AG04450 (cell line): ENCODE results near the gene RBM44. TPM values are rescaled to one million over a fixed set of nuclear protein-coding genes. Genes with fewer than 3 reads are reported as not detected.

Experiments
- CTCF ChIA-PET: fragments of 300-600, 350-600 bp; formaldehyde crosslinking; extraction: SDS; loops from one replicate; lab custom pipeline; 2022; ENCODE audit warnings: antibody characterized with exemption, inconsistent platforms; lab: Charles Lee
- POLR2A ChIA-PET: fragments of 350-600 bp; formaldehyde crosslinking; extraction: SDS; loops from one replicate; lab custom pipeline; 2021; ENCODE audit warnings: antibody characterized with exemption, inconsistent platforms; lab: Yijun Ruan, JAX
- DNase-seq: peaks from one replicate; pipeline ENCODE4 v3.0.0-alpha.2; 2011; ENCODE audit warnings: low read depth, low spot score
- H3K27ac ChIP-seq: one replicate; pipeline ENCODE4 v1.5.1; 2012; ENCODE audit warnings: low read depth, low read length, control low read depth
- H3K27me3 ChIP-seq: one replicate; pipeline ENCODE4 v1.6.0; 2012; ENCODE audit warnings: low read length; ENCODE audit not compliant: control insufficient read depth, insufficient read depth
- H3K4me3 ChIP-seq: 2 replicates; pipeline ENCODE4 v1.5.1; 2011; ENCODE audit warnings: mild to moderate bottlenecking, low read depth, low read length, control low read depth
- H3K9me3 ChIP-seq: 2 replicates; pipeline ENCODE4 v1.5.1; 2012; ENCODE audit warnings: low read length; ENCODE audit not compliant: control insufficient read depth, insufficient read depth
- CTCF ChIP-seq: IDR thresholded peaks from 2 replicates; pipeline ENCODE4 v1.5.1; 2011; ENCODE audit warnings: low read depth, low read length, control low read depth, inconsistent platforms
- polyA plus RNA-seq: library from polyadenylated mRNA; depleted of rRNA; stranded (reverse); fragments of >200 nt; gene quantifications from 2 replicates; pipeline ENCODE4 v1.2.3, GENCODE V29; 2011

RBM44 gene
- polyA plus RNA-seq, 1 experiment = 0.16 TPM

DNA sequence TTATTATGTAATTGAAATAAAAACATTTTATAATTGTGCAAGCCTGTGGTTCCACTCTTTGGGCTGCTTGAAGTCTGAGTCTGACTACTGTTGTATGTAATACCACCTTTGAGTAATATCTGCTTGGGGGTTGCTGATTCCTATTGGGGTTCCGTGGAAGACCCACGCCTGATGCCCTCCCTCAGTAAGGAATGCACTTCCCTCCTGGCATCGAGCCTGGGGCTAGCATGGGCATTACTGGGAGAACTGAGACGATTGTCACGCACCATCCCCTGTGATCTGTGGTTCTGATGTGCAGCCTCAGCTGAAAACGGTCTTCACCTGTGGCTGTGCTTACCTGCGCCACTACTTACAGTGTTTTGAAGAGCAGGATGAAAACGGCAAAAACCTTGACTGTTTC is 32.7 kb upstream of the RBM44 start:
- no peak overlapping the region for H3K4me3 ChIP-seq
- no peak for TF ChIP-seq CTCF
- ChIA-PET CTCF (interaction anchor here (0.6 to 1.4 kb wide), 5 partner anchors 9 to 497 kb away, joined by 3 to 8 read pairs (median 3); no protein-coding TSS in a partner anchor), POLR2A (no interaction called here)
- no peaks in the 10 kb centered on the region for H3K9me3 ChIP-seq
- peak overlapping the region; percentile 12 for H3K27ac ChIP-seq
- no peak for DNase-seq
- no peaks in the 10 kb centered on the region for H3K27me3 ChIP-seq

DNA sequence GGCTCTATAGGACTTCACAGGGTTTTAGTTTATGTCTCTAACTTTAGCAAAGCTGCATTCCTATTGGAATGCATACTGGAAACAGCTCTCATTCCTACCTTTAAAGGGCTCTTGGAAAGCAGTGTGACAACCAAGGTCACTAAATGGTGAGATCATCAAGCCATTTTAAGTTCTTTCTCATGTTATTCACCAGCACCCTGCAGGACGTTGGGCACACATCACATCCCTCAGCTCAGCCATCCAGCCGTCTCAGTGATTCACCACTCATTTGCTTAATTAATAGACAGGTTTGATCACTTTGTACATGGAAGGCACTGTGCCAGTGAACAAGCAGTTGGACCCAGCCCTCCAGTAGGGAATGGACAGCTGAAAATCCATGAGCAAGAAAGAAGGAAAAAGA is 32.2 kb upstream of the RBM44 start:
- POLR2A ChIA-PET = no interaction called here
- H3K4me3 ChIP-seq = no peak overlapping the region
- H3K9me3 ChIP-seq = no peaks in the 10 kb centered on the region
- no peaks in the 10 kb centered on the region for H3K27me3 ChIP-seq
- CTCF ChIA-PET = interaction anchor here (1.2 to 1.4 kb wide), 3 partner anchors 9 to 254 kb away, joined by 3 to 8 read pairs (median 3); no protein-coding TSS in a partner anchor
- no peak overlapping the region for H3K27ac ChIP-seq
- DNase-seq = no peak
- no peak for TF ChIP-seq CTCF

GRCh38 chr2:237772513-237772912 is 26.1 kb upstream of the RBM44 start:
- ChIA-PET POLR2A (no interaction called here), CTCF (no interaction called here)
- H3K27me3 ChIP-seq = no peaks in the 10 kb centered on the region
- DNase-seq = no peak
- H3K9me3 ChIP-seq = no peaks in the 10 kb centered on the region; the same call in 1 of the 2 replicates
- H3K4me3 ChIP-seq = no peak overlapping the region
- TF ChIP-seq CTCF = no peak
- no peak overlapping the region for H3K27ac ChIP-seq

DNA sequence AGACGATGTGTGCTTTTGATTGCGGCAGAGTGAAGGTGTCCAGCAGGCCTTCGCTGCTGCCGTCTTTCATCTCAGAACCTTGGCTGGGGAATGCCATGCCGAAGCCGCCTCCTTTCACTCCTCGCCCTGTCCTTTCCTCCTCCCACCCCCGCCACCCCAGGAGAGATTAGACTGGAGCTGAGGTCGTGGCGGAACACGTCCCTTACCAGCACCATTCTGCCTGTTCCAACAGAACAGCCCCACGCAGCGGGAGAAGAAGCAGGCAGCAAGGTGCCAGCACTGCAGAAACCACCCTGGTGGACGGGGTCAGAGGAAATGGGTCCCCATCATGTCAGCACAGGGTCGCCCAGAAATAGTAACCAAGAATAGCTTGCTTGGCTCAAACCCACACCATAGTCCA is 24.8 kb upstream of the RBM44 start:
- no peak for DNase-seq
- ChIA-PET CTCF (interaction anchor here (0.8 to 2.0 kb wide), 9 partner anchors 8 to 261 kb away, joined by 3 to 16 read pairs (median 5); no protein-coding TSS in a partner anchor), POLR2A (no interaction called here)
- no peak overlapping the region for H3K4me3 ChIP-seq
- no peaks in the 10 kb centered on the region; the same call in 1 of the 2 replicates for H3K9me3 ChIP-seq
- no peaks in the 10 kb centered on the region for H3K27me3 ChIP-seq
- no peak overlapping the region for H3K27ac ChIP-seq
- no peak for TF ChIP-seq CTCF

DNA sequence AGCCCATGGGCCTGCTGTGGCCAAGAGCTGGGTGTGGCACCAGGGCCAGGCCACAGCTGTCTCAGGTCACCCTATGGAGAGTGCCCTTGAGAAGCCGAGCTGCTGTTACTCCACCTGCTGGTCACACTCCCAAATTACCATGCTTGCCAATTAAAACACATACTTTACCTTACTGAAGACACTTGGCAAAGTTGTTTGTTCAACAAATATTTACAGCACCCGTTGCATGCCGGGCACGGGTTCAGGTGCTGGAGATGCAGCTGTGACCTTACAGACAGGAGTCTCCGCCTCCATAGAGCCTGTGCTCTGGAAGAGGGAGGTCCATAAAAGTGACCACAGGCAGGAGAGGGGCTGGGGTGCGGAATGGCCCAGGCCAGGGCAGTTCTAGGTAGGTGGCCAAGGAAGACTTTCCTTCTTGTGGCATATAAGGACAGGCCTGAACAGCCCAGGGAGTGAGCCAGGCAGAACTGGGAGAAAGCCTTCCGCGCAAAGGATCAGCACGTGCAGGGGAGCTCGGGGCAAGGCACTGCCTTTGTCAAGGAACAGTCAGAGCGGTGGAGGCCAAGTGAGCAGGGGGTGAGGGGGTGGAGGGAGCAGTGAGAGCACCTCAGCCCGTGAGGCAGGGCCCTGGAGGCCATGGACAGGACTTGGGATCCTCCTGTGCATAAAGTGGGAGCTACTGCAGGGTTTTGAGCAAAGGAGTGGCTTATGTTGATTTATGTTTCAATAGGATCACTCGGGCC is 23.6 kb upstream of the RBM44 start:
- no peak for DNase-seq
- Histone ChIP-seq H3K27me3 (no peaks in the 10 kb centered on the region), H3K27ac (no peak overlapping the region), H3K4me3 (no peak overlapping the region), H3K9me3 (no peaks in the 10 kb centered on the region; the same call in 1 of the 2 replicates)
- TF ChIP-seq CTCF = peak; percentile 72
- POLR2A ChIA-PET = interaction anchor here (0.6 to 1.2 kb wide), 2 partner anchors 105 to 286 kb away, joined by 3 to 4 read pairs; no protein-coding TSS in a partner anchor
- CTCF ChIA-PET = interaction anchor here (0.6 to 2.8 kb wide), 18 partner anchors 9 to 502 kb away, joined by 3 to 16 read pairs (median 4); no protein-coding TSS in a partner anchor
